Measurements from ENCODE around the gene ATP6V0D1.

DNA sequence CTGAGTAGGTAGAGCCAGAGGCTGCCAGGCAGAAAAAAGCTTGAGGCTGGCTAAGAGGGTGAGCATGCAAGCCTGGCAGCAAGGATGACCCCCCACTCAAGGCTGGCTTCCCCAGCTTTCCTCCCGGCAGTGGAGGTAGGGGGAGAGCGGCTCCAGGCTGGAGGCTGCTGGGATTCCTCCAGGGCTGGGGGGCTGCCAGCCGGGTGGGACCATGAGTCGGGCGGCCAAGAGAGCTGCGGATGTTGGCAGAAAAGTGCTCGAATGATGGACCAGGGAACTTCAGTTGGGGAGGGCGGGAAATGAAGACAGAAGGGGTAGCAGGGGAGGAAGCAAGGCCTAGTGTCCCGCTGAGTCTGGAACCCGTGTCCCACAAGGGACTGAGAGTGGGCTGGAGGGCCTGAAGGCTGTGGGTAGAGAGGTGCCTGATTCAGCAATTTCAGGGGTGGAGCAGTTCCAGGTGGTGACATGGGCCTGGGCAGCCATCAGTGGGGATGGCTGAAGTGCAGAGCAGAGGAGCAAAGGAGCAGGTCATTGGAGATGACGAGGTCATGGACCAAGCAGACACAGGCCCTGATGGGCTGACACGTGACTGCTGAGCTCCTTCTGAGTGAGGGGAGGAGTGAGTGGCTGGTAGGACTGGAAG lies 29.8 kb downstream of the ATP6V0D1 start:
- no peak for TF ChIP-seq POLR2A (IDR thresholded peaks at IDR 0.05; ENCODE audit: low read depth, low read length)
- TF ChIP-seq PAX5 (IDR thresholded peaks at IDR 0.05; ENCODE audit: insufficient read depth, low read length, severe bottlenecking) = no peak
- TF ChIP-seq POLR2AphosphoS5 (IDR thresholded peaks at IDR 0.05; ENCODE audit: low read depth, low read length) = no peak
- no peak for TF ChIP-seq TAF1 (IDR thresholded peaks at IDR 0.05; ENCODE audit: low read depth, low read length)
- no peak for TF ChIP-seq POU2F2 (IDR thresholded peaks at IDR 0.05; ENCODE audit: low read depth, low read length)

Measured in GM12891 (cell line).